HepG2 (cell line): ENCODE results near the gene NSMCE1. TPM values are rescaled to one million over a fixed set of nuclear protein-coding genes. Genes with fewer than 3 reads are reported as not detected.

ENCODE experiments used
- KDM5B ChIP-seq: sonication (generic); formaldehyde crosslinking; IDR thresholded peaks from 2 replicates; pipeline ENCODE4 v1.4.0; 2020; ENCODE audit warnings: missing genetic modification reagents, mild to moderate bottlenecking, borderline replicate concordance
- MBNL3 ChIP-seq: fragments of 250-450 bp; sonication (Bioruptor Pico); conservative IDR thresholded peaks from 2 replicates; pipeline ENCODE4 v1.8.0; 2022; ENCODE audit warnings: mild to moderate bottlenecking, inconsistent platforms
- NONO ChIP-seq, 2 experiments: fragments of 450-650 bp in 1 of 2; sonication (generic) in 1 of 2; formaldehyde crosslinking in 1 of 2; IDR thresholded peaks in 1 of 2; conservative IDR thresholded peaks in 1 of 2; 2 replicates each; pipeline versions ENCODE4 v1.6.1 to v1.8.0; 2017 to 2022; ENCODE audit warnings: mild to moderate bottlenecking in 1 of 2, missing genetic modification reagents in 1 of 2, moderate library complexity in 1 of 2
- RBM22 ChIP-seq: fragments of 200-400 bp; formaldehyde crosslinking; optimal IDR thresholded peaks from 2 replicates; pipeline ENCODE3; 2017; ENCODE audit warnings: mild to moderate bottlenecking, low read length, moderate library complexity
- SP4 ChIP-seq: sonication (generic); formaldehyde crosslinking; IDR thresholded peaks from 2 replicates; pipeline ENCODE4 v1.8.1; 2023; ENCODE audit warnings: mild to moderate bottlenecking, missing genetic modification reagents
- ZBTB1 ChIP-seq: sonication (generic); formaldehyde crosslinking; IDR thresholded peaks from 2 replicates; pipeline ENCODE4 v1.4.0; 2020; ENCODE audit warnings: missing genetic modification reagents, borderline replicate concordance
- ZC3H13 ChIP-seq: sonication (generic); formaldehyde crosslinking; IDR thresholded peaks from 2 replicates; pipeline ENCODE4 v1.8.1; 2023; ENCODE audit warnings: mild to moderate bottlenecking, missing genetic modification reagents, moderate library complexity
- ZNF232 ChIP-seq: sonication (generic); formaldehyde crosslinking; IDR thresholded peaks from 2 replicates; pipeline ENCODE4 v1.4.0; 2020; ENCODE audit warnings: missing genetic modification reagents, borderline replicate concordance
- ZNF446 ChIP-seq: sonication (generic); formaldehyde crosslinking; IDR thresholded peaks from 2 replicates; pipeline ENCODE4 v1.5.0; 2020; ENCODE audit warnings: mild to moderate bottlenecking, missing genetic modification reagents
- ZNF761 ChIP-seq: sonication (generic); formaldehyde crosslinking; conservative IDR thresholded peaks from 2 replicates; pipeline ENCODE4 v1.4.0; 2020; ENCODE audit warnings: mild to moderate bottlenecking, missing genetic modification reagents
- polyA plus RNA-seq, 8 experiments: library from polyadenylated mRNA; depleted of rRNA in 3 of 8; stranded (reverse) in 7 of 8; unstranded in 1 of 8; fragments of >200 nt; fragmentation: Illumina TruSeq in 4 of 8; extraction: Trizol in 4 of 8; gene quantifications; 2 replicates each; pipeline versions ENCODE4 v1.2.1 to v1.2.3, GENCODE V29; 2011 to 2016; ENCODE audit warnings: low read depth in 4 of 8, missing spikeins in 1 of 8, mixed read lengths in 1 of 8; ENCODE audit not compliant: insufficient read depth in 1 of 8
- total RNA-seq, 5 experiments: library from RNA; depleted of rRNA; stranded (reverse); fragments of >200 nt; fragmentation: Illumina TruSeq; extraction: Trizol; gene quantifications; 2 replicates each; pipeline ENCODE4 v1.2.3, GENCODE V29; 2016; ENCODE audit warnings: low read depth in 1 of 5
- TF ChIP-seq, protein P1 (sequence below): sonication (generic); formaldehyde crosslinking; IDR thresholded peaks from 2 replicates; pipeline ENCODE4 v1.4.0; 2020; ENCODE audit warnings: missing genetic modification reagents
- TF ChIP-seq, protein P2 (sequence below): sonication (generic); formaldehyde crosslinking; IDR thresholded peaks from 2 replicates; pipeline ENCODE4 v1.4.0; 2020; ENCODE audit warnings: missing genetic modification reagents
- TF ChIP-seq, protein P3 (sequence below): sonication (generic); formaldehyde crosslinking; IDR thresholded peaks from 2 replicates; pipeline ENCODE4 v1.5.0; 2020; ENCODE audit warnings: mild to moderate bottlenecking, missing genetic modification reagents
- TF ChIP-seq, protein P4 (sequence below): IDR thresholded peaks from 2 replicates; pipeline ENCODE4 v1.4.0; 2020; ENCODE audit warnings: mild to moderate bottlenecking, missing genetic modification reagents
- TF ChIP-seq, protein P5 (sequence below): fragments of 450-650 bp; IDR thresholded peaks from 2 replicates; pipeline ENCODE4 v1.6.1; 2017

NSMCE1 gene
- total and polyA plus RNA-seq, 2 of the 13 experiments (the other 11 are each of a cell fraction or from before 2014, with no cell fraction given) = 42.7 to 52.9 TPM

DNA sequence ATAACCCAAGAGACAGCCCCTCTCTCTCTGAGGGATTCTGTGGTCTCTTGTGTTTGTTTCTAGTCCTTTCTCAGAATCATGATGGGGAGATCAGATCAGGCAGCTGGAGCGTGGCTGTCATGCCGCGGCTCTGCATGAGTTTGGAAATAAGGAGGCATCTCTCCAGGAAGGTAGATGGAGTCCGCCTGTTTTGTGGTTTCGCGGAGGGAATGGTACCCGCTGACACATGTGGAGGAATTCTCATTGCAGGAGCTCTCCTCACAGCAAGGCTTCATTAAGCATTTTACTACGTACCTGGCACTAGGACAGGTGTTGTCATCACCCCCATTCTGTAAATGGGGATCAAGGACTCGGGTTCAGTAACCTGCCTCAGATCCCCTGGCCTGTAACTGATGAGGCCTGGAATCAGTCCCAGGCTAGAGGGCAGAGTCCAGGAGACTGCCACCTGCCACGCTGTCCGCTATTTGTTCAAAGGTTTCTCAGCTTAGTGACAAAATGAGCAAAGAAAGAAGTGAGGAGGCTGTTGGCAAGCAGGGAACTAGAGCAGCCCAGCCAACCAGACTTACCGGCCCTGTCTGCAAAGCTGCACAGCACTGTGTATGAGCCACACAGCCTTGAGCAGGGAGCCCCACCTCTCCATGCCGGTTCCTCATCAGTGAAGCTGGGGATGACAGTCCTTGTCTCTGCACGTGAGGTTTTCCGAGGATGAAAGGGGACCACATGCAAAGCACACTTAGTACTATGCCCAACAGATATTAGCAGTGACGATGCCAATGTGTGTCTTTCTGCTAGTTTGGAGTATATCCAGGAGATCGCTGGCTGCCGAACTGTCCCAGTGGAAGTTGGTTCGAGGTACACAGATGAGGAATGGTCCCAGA lies 54.2 kb downstream of the NSMCE1 start (continued):
- no peak for TF ChIP-seq ZBTB1 (CRISPR knock-in tag)
- TF ChIP-seq ZC3H13 = no peak
- peak; percentile 60; the same call in 1 of the 2 replicates for TF ChIP-seq KDM5B (CRISPR knock-in tag)
- TF ChIP-seq, protein P1, sequence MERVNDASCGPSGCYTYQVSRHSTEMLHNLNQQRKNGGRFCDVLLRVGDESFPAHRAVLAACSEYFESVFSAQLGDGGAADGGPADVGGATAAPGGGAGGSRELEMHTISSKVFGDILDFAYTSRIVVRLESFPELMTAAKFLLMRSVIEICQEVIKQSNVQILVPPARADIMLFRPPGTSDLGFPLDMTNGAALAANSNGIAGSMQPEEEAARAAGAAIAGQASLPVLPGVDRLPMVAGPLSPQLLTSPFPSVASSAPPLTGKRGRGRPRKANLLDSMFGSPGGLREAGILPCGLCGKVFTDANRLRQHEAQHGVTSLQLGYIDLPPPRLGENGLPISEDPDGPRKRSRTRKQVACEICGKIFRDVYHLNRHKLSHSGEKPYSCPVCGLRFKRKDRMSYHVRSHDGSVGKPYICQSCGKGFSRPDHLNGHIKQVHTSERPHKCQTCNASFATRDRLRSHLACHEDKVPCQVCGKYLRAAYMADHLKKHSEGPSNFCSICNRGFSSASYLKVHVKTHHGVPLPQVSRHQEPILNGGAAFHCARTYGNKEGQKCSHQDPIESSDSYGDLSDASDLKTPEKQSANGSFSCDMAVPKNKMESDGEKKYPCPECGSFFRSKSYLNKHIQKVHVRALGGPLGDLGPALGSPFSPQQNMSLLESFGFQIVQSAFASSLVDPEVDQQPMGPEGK (CRISPR knock-in tag) = peak; percentile 43; the same call in 1 of the 2 replicates
- TF ChIP-seq, protein P2, sequence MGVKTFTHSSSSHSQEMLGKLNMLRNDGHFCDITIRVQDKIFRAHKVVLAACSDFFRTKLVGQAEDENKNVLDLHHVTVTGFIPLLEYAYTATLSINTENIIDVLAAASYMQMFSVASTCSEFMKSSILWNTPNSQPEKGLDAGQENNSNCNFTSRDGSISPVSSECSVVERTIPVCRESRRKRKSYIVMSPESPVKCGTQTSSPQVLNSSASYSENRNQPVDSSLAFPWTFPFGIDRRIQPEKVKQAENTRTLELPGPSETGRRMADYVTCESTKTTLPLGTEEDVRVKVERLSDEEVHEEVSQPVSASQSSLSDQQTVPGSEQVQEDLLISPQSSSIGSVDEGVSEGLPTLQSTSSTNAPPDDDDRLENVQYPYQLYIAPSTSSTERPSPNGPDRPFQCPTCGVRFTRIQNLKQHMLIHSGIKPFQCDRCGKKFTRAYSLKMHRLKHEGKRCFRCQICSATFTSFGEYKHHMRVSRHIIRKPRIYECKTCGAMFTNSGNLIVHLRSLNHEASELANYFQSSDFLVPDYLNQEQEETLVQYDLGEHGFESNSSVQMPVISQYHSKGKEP = no peak
- TF ChIP-seq ZNF446 (CRISPR knock-in tag) = no peak
- TF ChIP-seq ZNF232 (CRISPR knock-in tag) = no peak
- no peak for TF ChIP-seq NONO (IDR thresholded peaks at IDR 0.05)
- TF ChIP-seq NONO (CRISPR knock-in tag; conservative IDR thresholded peaks at IDR 0.05) = peak; percentile 34; the same call in 1 of the 2 replicates
- TF ChIP-seq SP4 = 0 out of 2 replicates have a peak, but pooled peaks have one; percentile 34
- TF ChIP-seq, protein P3, sequence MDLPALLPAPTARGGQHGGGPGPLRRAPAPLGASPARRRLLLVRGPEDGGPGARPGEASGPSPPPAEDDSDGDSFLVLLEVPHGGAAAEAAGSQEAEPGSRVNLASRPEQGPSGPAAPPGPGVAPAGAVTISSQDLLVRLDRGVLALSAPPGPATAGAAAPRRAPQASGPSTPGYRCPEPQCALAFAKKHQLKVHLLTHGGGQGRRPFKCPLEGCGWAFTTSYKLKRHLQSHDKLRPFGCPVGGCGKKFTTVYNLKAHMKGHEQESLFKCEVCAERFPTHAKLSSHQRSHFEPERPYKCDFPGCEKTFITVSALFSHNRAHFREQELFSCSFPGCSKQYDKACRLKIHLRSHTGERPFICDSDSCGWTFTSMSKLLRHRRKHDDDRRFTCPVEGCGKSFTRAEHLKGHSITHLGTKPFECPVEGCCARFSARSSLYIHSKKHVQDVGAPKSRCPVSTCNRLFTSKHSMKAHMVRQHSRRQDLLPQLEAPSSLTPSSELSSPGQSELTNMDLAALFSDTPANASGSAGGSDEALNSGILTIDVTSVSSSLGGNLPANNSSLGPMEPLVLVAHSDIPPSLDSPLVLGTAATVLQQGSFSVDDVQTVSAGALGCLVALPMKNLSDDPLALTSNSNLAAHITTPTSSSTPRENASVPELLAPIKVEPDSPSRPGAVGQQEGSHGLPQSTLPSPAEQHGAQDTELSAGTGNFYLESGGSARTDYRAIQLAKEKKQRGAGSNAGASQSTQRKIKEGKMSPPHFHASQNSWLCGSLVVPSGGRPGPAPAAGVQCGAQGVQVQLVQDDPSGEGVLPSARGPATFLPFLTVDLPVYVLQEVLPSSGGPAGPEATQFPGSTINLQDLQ (CRISPR knock-in tag) = 0 out of 2 replicates have a peak, but pooled peaks have one; percentile 57
- 0 out of 2 replicates have a peak, but pooled peaks have one; percentile 37 for TF ChIP-seq ZNF761 (CRISPR knock-in tag)
- TF ChIP-seq, protein P4, sequence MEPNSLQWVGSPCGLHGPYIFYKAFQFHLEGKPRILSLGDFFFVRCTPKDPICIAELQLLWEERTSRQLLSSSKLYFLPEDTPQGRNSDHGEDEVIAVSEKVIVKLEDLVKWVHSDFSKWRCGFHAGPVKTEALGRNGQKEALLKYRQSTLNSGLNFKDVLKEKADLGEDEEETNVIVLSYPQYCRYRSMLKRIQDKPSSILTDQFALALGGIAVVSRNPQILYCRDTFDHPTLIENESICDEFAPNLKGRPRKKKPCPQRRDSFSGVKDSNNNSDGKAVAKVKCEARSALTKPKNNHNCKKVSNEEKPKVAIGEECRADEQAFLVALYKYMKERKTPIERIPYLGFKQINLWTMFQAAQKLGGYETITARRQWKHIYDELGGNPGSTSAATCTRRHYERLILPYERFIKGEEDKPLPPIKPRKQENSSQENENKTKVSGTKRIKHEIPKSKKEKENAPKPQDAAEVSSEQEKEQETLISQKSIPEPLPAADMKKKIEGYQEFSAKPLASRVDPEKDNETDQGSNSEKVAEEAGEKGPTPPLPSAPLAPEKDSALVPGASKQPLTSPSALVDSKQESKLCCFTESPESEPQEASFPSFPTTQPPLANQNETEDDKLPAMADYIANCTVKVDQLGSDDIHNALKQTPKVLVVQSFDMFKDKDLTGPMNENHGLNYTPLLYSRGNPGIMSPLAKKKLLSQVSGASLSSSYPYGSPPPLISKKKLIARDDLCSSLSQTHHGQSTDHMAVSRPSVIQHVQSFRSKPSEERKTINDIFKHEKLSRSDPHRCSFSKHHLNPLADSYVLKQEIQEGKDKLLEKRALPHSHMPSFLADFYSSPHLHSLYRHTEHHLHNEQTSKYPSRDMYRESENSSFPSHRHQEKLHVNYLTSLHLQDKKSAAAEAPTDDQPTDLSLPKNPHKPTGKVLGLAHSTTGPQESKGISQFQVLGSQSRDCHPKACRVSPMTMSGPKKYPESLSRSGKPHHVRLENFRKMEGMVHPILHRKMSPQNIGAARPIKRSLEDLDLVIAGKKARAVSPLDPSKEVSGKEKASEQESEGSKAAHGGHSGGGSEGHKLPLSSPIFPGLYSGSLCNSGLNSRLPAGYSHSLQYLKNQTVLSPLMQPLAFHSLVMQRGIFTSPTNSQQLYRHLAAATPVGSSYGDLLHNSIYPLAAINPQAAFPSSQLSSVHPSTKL (CRISPR knock-in tag) = peak; percentile 51
- no peak for TF ChIP-seq MBNL3
- TF ChIP-seq, protein P5, sequence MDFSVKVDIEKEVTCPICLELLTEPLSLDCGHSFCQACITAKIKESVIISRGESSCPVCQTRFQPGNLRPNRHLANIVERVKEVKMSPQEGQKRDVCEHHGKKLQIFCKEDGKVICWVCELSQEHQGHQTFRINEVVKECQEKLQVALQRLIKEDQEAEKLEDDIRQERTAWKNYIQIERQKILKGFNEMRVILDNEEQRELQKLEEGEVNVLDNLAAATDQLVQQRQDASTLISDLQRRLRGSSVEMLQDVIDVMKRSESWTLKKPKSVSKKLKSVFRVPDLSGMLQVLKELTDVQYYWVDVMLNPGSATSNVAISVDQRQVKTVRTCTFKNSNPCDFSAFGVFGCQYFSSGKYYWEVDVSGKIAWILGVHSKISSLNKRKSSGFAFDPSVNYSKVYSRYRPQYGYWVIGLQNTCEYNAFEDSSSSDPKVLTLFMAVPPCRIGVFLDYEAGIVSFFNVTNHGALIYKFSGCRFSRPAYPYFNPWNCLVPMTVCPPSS = no peak
- TF ChIP-seq RBM22 = no peak
